IMR-90 (cell line): ENCODE results near the gene EDEM1. TPM values are rescaled to one million over a fixed set of nuclear protein-coding genes. Genes with fewer than 3 reads are reported as not detected.

ENCODE experiments used
- ATAC-seq: fragments of 200-7000 bp; cut with Tn5 transposase; 2 replicates; pipeline ENCODE4 v1.9.1; 2020; ENCODE audit warnings: low read depth, mild to moderate bottlenecking, moderate library complexity
- BruUV-seq: library from RNA; stranded (reverse); fragments of 400-500 nt; replicated peaks from 2 replicates; lab custom pipeline; 2021; lab: Mats Ljungman, UMichigan
- CTCF ChIA-PET: fragments of 300-600 bp; formaldehyde crosslinking; extraction: SDS; loops from one replicate; lab custom pipeline; 2021; ENCODE audit warnings: antibody characterized with exemption; lab: Yijun Ruan, JAX
- POLR2A ChIA-PET: fragments of 300-600 bp; sonication (Branson Sonifier 250); formaldehyde crosslinking; loops from one replicate; lab custom pipeline; 2022; ENCODE audit warnings: antibody characterized with exemption; ENCODE audit not compliant: unreplicated experiment; lab: Charles Lee
- DNase-seq: peaks from one replicate; pipeline ENCODE4 v3.0.0; 2013
- H2AFZ ChIP-seq: replicated peaks from 2 replicates; pipeline ENCODE3; 2013; ENCODE audit warnings: low read length, mild to moderate bottlenecking; ENCODE audit not compliant: poor library complexity
- H2AK5ac ChIP-seq: 2 replicates; pipeline ENCODE4 v1.6.1; 2013; ENCODE audit warnings: low read depth, low read length, inconsistent platforms
- H2AK9ac ChIP-seq: replicated peaks from 2 replicates; pipeline ENCODE3; 2013; ENCODE audit warnings: mild to moderate bottlenecking, low read depth, low read length, moderate library complexity; ENCODE audit not compliant: poor library complexity
- H2BK120ac ChIP-seq: 2 replicates; pipeline ENCODE4 v1.6.1; 2013; ENCODE audit warnings: low read depth, low read length, inconsistent platforms
- H2BK15ac ChIP-seq: 3 replicates; pipeline ENCODE4 v1.6.1; 2013; ENCODE audit warnings: low read depth, low read length, inconsistent platforms
- H2BK20ac ChIP-seq: 2 replicates; pipeline ENCODE4 v1.6.1; 2013; ENCODE audit warnings: low read depth, mild to moderate bottlenecking, inconsistent platforms, low read length, moderate library complexity
- H2BK5ac ChIP-seq: 2 replicates; pipeline ENCODE4 v1.6.1; 2013; ENCODE audit warnings: mild to moderate bottlenecking, low read depth, low read length, inconsistent platforms; ENCODE audit not compliant: poor library complexity, severe bottlenecking
- H3K14ac ChIP-seq: replicated peaks from 2 replicates; pipeline ENCODE4 v1.6.1; 2013; ENCODE audit warnings: low read depth, low read length, inconsistent platforms
- H3K18ac ChIP-seq: 2 replicates; pipeline ENCODE4 v1.6.1; 2013; ENCODE audit warnings: low read depth, low read length, control low read depth
- H3K23ac ChIP-seq: 2 replicates; pipeline ENCODE4 v1.6.1; 2013; ENCODE audit warnings: low read depth, low read length, inconsistent platforms
- H3K27ac ChIP-seq: 2 replicates; pipeline ENCODE4 v1.5.1; 2013; ENCODE audit warnings: mild to moderate bottlenecking, control low read depth, low read length; ENCODE audit not compliant: insufficient read depth
- H3K27me3 ChIP-seq: 2 replicates; pipeline ENCODE4 v1.6.1; 2013; ENCODE audit warnings: low read length; ENCODE audit not compliant: control insufficient read depth, insufficient read depth
- H3K36me3 ChIP-seq: 2 replicates; pipeline ENCODE4 v1.6.1; 2013; ENCODE audit warnings: low read length, mixed read lengths; ENCODE audit not compliant: control insufficient read depth, insufficient read depth
- H3K4ac ChIP-seq: 2 replicates; pipeline ENCODE4 v1.6.1; 2013; ENCODE audit warnings: low read depth, low read length, inconsistent platforms
- H3K4me1 ChIP-seq: 2 replicates; pipeline ENCODE4 v1.6.1; 2013; ENCODE audit warnings: low read length, mixed read lengths; ENCODE audit not compliant: control insufficient read depth, insufficient read depth
- H3K4me2 ChIP-seq: 2 replicates; pipeline ENCODE4 v1.6.1; 2013; ENCODE audit warnings: low read depth, mild to moderate bottlenecking, control low read depth, low read length, moderate library complexity
- H3K4me3 ChIP-seq: 2 replicates; pipeline ENCODE4 v1.5.1; 2013; ENCODE audit warnings: low read depth, mild to moderate bottlenecking, control low read depth, low read length, moderate library complexity; ENCODE audit not compliant: insufficient read depth
- H3K56ac ChIP-seq: 2 replicates; pipeline ENCODE4 v1.6.1; 2013; ENCODE audit warnings: low read length, inconsistent platforms; ENCODE audit not compliant: insufficient read depth; ENCODE audit errors: extremely low read depth
- H3K79me1 ChIP-seq, 2 experiments: 2 replicates each; pipeline ENCODE4 v1.6.1; 2013; ENCODE audit warnings: low read length in 2 of 2, inconsistent platforms in 1 of 2, low read depth in 1 of 2
- H3K9ac ChIP-seq: 2 replicates; pipeline ENCODE4 v1.6.1; 2013; ENCODE audit warnings: low read depth, low read length, control low read depth
- H3K9me1 ChIP-seq: 2 replicates; pipeline ENCODE4 v1.6.1; 2013; ENCODE audit warnings: low read length, inconsistent platforms; ENCODE audit not compliant: insufficient read depth
- H3K9me3 ChIP-seq: 2 replicates; pipeline ENCODE4 v1.6.1; 2013; ENCODE audit warnings: low read length; ENCODE audit not compliant: control insufficient read depth, insufficient read depth
- H4K20me1 ChIP-seq: 2 replicates; pipeline ENCODE4 v1.6.1; 2013; ENCODE audit warnings: low read length, inconsistent platforms; ENCODE audit not compliant: insufficient read depth
- H4K5ac ChIP-seq: 2 replicates; pipeline ENCODE4 v1.6.1; 2013; ENCODE audit warnings: mild to moderate bottlenecking, low read depth, low read length, control low read depth
- H4K8ac ChIP-seq, 2 experiments: 2 replicates each; pipeline ENCODE4 v1.6.1; 2013; ENCODE audit warnings: low read depth in 2 of 2, low read length in 2 of 2, control low read depth in 1 of 2, inconsistent platforms in 1 of 2
- H4K91ac ChIP-seq: 2 replicates; pipeline ENCODE4 v1.6.1; 2013; ENCODE audit warnings: low read depth, low read length, inconsistent platforms; ENCODE audit not compliant: insufficient read depth
- BHLHE40 ChIP-seq: fragments of 150-350 bp; IDR thresholded peaks from 2 replicates; pipeline ENCODE4 v1.6.1; 2016; ENCODE audit warnings: mild to moderate bottlenecking, low read depth, low read length
- CEBPB ChIP-seq: IDR thresholded peaks from 2 replicates; pipeline ENCODE4 v1.6.1; 2012; ENCODE audit warnings: low read depth, low read length, improper control_type of control experiment
- CHD1 ChIP-seq: IDR thresholded peaks from 2 replicates; pipeline ENCODE4 v1.6.1; 2012; ENCODE audit warnings: low read depth, low read length, improper control_type of control experiment
- FOS ChIP-seq: fragments of 150-350 bp; IDR thresholded peaks from 2 replicates; pipeline ENCODE4 v1.6.1; 2016; ENCODE audit warnings: low read depth, low read length
- MAFK ChIP-seq: IDR thresholded peaks from 2 replicates; pipeline ENCODE4 v1.6.1; 2012; ENCODE audit warnings: low read depth, low read length, improper control_type of control experiment
- MAZ ChIP-seq: IDR thresholded peaks from 2 replicates; pipeline ENCODE4 v1.6.1; 2012; ENCODE audit warnings: low read depth, mild to moderate bottlenecking, low read length, improper control_type of control experiment, moderate library complexity, borderline replicate concordance
- MXI1 ChIP-seq: IDR thresholded peaks from 2 replicates; pipeline ENCODE4 v1.6.1; 2012; ENCODE audit warnings: low read depth, mild to moderate bottlenecking, low read length, moderate library complexity, borderline replicate concordance
- NFE2L2 ChIP-seq: fragments of 150-350 bp; IDR thresholded peaks from 2 replicates; pipeline ENCODE4 v1.6.1; 2016; ENCODE audit warnings: low read depth, mild to moderate bottlenecking, low read length
- POLR2A ChIP-seq: IDR thresholded peaks from 2 replicates; pipeline ENCODE4 v1.6.1; 2012; ENCODE audit warnings: mild to moderate bottlenecking, low read depth, low read length
- RAD21 ChIP-seq: IDR thresholded peaks from 2 replicates; pipeline ENCODE4 v1.6.1; 2012; ENCODE audit warnings: low read length, improper control_type of control experiment
- RCOR1 ChIP-seq: IDR thresholded peaks from 2 replicates; pipeline ENCODE4 v1.6.1; 2012; ENCODE audit warnings: mild to moderate bottlenecking, low read length, improper control_type of control experiment; ENCODE audit not compliant: insufficient replicate concordance
- RFX5 ChIP-seq: IDR thresholded peaks from 2 replicates; pipeline ENCODE4 v1.8.0; 2012; ENCODE audit warnings: low read depth, mild to moderate bottlenecking, low read length, moderate library complexity
- SMC3 ChIP-seq: fragments of 150-350 bp; IDR thresholded peaks from 2 replicates; pipeline ENCODE4 v1.6.1; 2016; ENCODE audit warnings: low read depth, mild to moderate bottlenecking, antibody characterized with exemption, low read length, moderate library complexity
- WGBS, 2 experiments: methylation state at CpG; one replicate each; pipeline versions ENCODE4 v1.1.5 to v1.1.7; 2013; ENCODE audit warnings: missing lambda C conversion rate in 2 of 2; ENCODE audit not compliant: insufficient read length in 1 of 2; ENCODE audit errors: extremely low coverage in 2 of 2; 5-methylcytosine and 5-hydroxymethylcytosine counted together
- dilution Hi-C: fragments of 300-500 bp; cut with HindIII; formaldehyde crosslinking; loops from one replicate; pipeline ENCODE4 v1.14.3; 2018; ENCODE audit warnings: low sequenced_read_pairs; ENCODE audit not compliant: unreplicated experiment
- in situ Hi-C: fragments of 300-500 bp; cut with MboI; formaldehyde crosslinking; loops from 3 replicates; pipeline ENCODE4 v1.14.3; 2019; ENCODE audit warnings: low sequenced_read_pairs, inconsistent platforms, mixed read lengths
- intact Hi-C: fragments of 100-400 bp; cut with micrococcal nuclease; formaldehyde crosslinking; loops from 2 replicates; pipeline ENCODE4 v1.10.0; 2022
- polyA plus RNA-seq, 3 experiments: library from polyadenylated mRNA; depleted of rRNA; stranded (reverse); fragments of >200 nt; gene quantifications; 2 replicates each; pipeline ENCODE4 v1.2.3, GENCODE V29; 2012; ENCODE audit warnings: low replicate concordance in 1 of 3
- total RNA-seq: library from RNA; depleted of rRNA; stranded (reverse); fragments of >200 nt; gene quantifications from 2 replicates; pipeline ENCODE4 v1.2.3, GENCODE V29; 2012
- TF ChIP-seq, protein P1 (sequence below): conservative IDR thresholded peaks from 2 replicates; pipeline ENCODE4 v1.5.1; 2012; ENCODE audit warnings: mild to moderate bottlenecking, low read depth, low read length, improper control_type of control experiment
- TF ChIP-seq, protein P2 (sequence below): fragments of 150-350 bp; IDR thresholded peaks from 2 replicates; pipeline ENCODE4 v1.6.1; 2017; ENCODE audit warnings: mild to moderate bottlenecking, antibody characterized with exemption, low read length, low read depth
- TF ChIP-seq, protein P3 (sequence below): fragments of 150-350 bp; IDR thresholded peaks from 2 replicates; pipeline ENCODE4 v1.6.1; 2016; ENCODE audit warnings: low read depth, mild to moderate bottlenecking, low read length, moderate library complexity, borderline replicate concordance

The EDEM1 gene
- total and polyA plus RNA-seq, 2 of the 4 experiments (the other 2 are of a cell fraction) = 23.5 to 27.0 TPM

DNA sequence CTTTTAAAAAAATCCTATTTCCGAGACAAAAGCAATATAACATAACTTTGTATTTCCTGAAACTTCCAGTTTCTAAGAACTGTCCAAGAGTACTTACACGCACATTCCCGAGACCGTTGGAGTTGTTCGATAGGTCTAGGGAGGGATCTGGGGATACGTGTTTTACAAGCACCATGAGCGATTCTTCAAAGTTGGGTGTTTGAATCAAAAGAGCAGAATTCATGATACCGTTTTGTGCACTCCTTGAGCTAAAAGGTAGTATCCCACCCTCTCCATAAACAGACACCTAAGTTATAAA is 700 bp upstream of the EDEM1 start:
- CTCF ChIA-PET = interaction anchor here (1.2 kb wide), 1 partner anchor 14 kb away, joined by 4 read pairs; no protein-coding TSS in a partner anchor
- peak overlapping the region; percentile 40 for H3K4me3 ChIP-seq
- TF ChIP-seq, protein P1, sequence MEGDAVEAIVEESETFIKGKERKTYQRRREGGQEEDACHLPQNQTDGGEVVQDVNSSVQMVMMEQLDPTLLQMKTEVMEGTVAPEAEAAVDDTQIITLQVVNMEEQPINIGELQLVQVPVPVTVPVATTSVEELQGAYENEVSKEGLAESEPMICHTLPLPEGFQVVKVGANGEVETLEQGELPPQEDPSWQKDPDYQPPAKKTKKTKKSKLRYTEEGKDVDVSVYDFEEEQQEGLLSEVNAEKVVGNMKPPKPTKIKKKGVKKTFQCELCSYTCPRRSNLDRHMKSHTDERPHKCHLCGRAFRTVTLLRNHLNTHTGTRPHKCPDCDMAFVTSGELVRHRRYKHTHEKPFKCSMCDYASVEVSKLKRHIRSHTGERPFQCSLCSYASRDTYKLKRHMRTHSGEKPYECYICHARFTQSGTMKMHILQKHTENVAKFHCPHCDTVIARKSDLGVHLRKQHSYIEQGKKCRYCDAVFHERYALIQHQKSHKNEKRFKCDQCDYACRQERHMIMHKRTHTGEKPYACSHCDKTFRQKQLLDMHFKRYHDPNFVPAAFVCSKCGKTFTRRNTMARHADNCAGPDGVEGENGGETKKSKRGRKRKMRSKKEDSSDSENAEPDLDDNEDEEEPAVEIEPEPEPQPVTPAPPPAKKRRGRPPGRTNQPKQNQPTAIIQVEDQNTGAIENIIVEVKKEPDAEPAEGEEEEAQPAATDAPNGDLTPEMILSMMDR = no peak
- TF ChIP-seq, protein P2, sequence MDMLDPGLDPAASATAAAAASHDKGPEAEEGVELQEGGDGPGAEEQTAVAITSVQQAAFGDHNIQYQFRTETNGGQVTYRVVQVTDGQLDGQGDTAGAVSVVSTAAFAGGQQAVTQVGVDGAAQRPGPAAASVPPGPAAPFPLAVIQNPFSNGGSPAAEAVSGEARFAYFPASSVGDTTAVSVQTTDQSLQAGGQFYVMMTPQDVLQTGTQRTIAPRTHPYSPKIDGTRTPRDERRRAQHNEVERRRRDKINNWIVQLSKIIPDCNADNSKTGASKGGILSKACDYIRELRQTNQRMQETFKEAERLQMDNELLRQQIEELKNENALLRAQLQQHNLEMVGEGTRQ = no peak
- TF ChIP-seq POLR2A (no peak), MAZ (no peak), SMC3 (no peak), MAFK (no peak), RAD21 (no peak), CHD1 (no peak), CEBPB (no peak), BHLHE40 (no peak), NFE2L2 (no peak), RFX5 (no peak), MXI1 (no peak), RCOR1 (no peak), FOS (no peak)
- TF ChIP-seq, protein P3, sequence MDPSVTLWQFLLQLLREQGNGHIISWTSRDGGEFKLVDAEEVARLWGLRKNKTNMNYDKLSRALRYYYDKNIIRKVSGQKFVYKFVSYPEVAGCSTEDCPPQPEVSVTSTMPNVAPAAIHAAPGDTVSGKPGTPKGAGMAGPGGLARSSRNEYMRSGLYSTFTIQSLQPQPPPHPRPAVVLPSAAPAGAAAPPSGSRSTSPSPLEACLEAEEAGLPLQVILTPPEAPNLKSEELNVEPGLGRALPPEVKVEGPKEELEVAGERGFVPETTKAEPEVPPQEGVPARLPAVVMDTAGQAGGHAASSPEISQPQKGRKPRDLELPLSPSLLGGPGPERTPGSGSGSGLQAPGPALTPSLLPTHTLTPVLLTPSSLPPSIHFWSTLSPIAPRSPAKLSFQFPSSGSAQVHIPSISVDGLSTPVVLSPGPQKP = no peak

More for the DNA sequence above, 700 bp upstream of the EDEM1 start:
- H2BK5ac ChIP-seq = peak overlapping the region; percentile 35
- POLR2A ChIA-PET = no interaction called here
- peak overlapping the region; percentile 94 for H3K4me2 ChIP-seq
- H4K5ac ChIP-seq = peak overlapping the region; percentile 66; the same call in 1 of the 2 replicates
- peak overlapping the region; percentile 85 for H2AFZ ChIP-seq
- 0% methylated on average over 3 of the region's 8 CpGs; no CpG with 5 or more reads in 1 of the 2 experiments for WGBS, 2 experiments
- in situ Hi-C loops = no loop called here
- H3K9ac ChIP-seq = peak overlapping the region; percentile 71
- no peaks in the 10 kb centered on the region for H3K27me3 ChIP-seq
- BruUV-seq = no TSS peak
- H3K4me1 ChIP-seq = peaks cover 2% of the 10 kb centered on the region
- H2AK9ac ChIP-seq = peak overlapping the region; percentile 17
- H4K91ac ChIP-seq = peak overlapping the region; percentile 66; the same call in 1 of the 2 replicates
- no peak overlapping the region for H2BK20ac ChIP-seq
- dilution Hi-C loops = no loop called here
- peaks cover 15% of the 10 kb centered on the region; the same call in 1 of the 2 replicates for H4K20me1 ChIP-seq
- H3K4ac ChIP-seq = peak overlapping the region; percentile 62
- H3K18ac ChIP-seq = peak overlapping the region; percentile 7; the same call in 1 of the 2 replicates
- peak overlapping the region; percentile 78 for H3K23ac ChIP-seq
- H3K27ac ChIP-seq = peak overlapping the region; percentile 47; the same call in 1 of the 2 replicates
- H4K8ac ChIP-seq = peak overlapping the region; percentile 53 to 81
- peak overlapping the region; percentile 70 for H3K56ac ChIP-seq
- H3K79me1 ChIP-seq = peaks cover under 1 to 27% of the 10 kb centered on the region in 2 experiments; a peak in 3 of 4 replicates
- ATAC-seq = no peak
- H2AK5ac ChIP-seq = peak overlapping the region; percentile 22; the same call in 1 of the 2 replicates
- peak overlapping the region; percentile 62 for H3K14ac ChIP-seq
- H3K36me3 ChIP-seq = no peaks in the 10 kb centered on the region
- no peak overlapping the region for H2BK120ac ChIP-seq
- H2BK15ac ChIP-seq = no peak overlapping the region
- intact Hi-C loops = loop anchor here (1.0 to 5.0 kb wide), 4 partner anchors 50 to 530 kb away; partner anchors contain the start of gene ARL8B
- H3K9me1 ChIP-seq = peaks cover 9% of the 10 kb centered on the region; the same call in 1 of the 2 replicates
- DNase-seq = peak; percentile 44
- no peaks in the 10 kb centered on the region for H3K9me3 ChIP-seq
